Kidney (tissue), 14 donors: ENCODE data around the gene FXYD3. TPM values are rescaled to one million over a fixed set of nuclear protein-coding genes. Genes with fewer than 3 reads are reported as not detected.
A peak's percentile ranks its signal among the peaks of the same experiment; 100 is the strongest.

ENCODE experiments used
- DNase-seq, 5 donors: peaks; one replicate each; pipeline ENCODE4 v3.0.0-alpha.2; 2013 to 2020
- FAIRE-seq: peaks from 2 replicates; lab custom pipeline; 2012; peaks lifted over from hg19 to GRCh38; lab: Jason Lieb, UNC
- H3K27ac ChIP-seq, 2 donors: one replicate each; pipeline ENCODE4 v1.7.0; 2013; ENCODE audit warnings: low read depth in 2 of 2, low read length in 2 of 2, inconsistent platforms in 1 of 2
- H3K27me3 ChIP-seq: one replicate; pipeline ENCODE4 v1.7.1; 2013; ENCODE audit warnings: low read length, inconsistent platforms; ENCODE audit not compliant: control insufficient read depth, insufficient read depth
- H3K36me3 ChIP-seq, 3 donors: one replicate each; pipeline versions ENCODE4 v1.7.0 to v1.7.1; 2013; ENCODE audit warnings: low read length in 3 of 3, control low read depth in 1 of 3, inconsistent platforms in 1 of 3; ENCODE audit not compliant: insufficient read depth in 3 of 3, control insufficient read depth in 2 of 3
- H3K4me1 ChIP-seq, 3 donors: one replicate each; pipeline versions ENCODE4 v1.7.0 to v1.7.1; 2013; ENCODE audit warnings: low read length in 3 of 3, inconsistent platforms in 1 of 3, low read depth in 1 of 3; ENCODE audit not compliant: control insufficient read depth in 2 of 3, insufficient read depth in 2 of 3
- H3K4me3 ChIP-seq, 3 donors: one replicate each; pipeline versions ENCODE4 v1.7.0 to v1.8.1; 2013; ENCODE audit warnings: low read length in 3 of 3, control low read depth in 1 of 3, inconsistent platforms in 1 of 3
- H3K9ac ChIP-seq, 3 donors: one replicate each; pipeline versions ENCODE4 v1.7.0 to v1.7.1; 2013; ENCODE audit warnings: low read length in 3 of 3, control low read depth in 1 of 3, inconsistent platforms in 1 of 3
- H3K9me3 ChIP-seq, 3 donors: one replicate each; pipeline versions ENCODE4 v1.7.0 to v1.7.1; 2013; ENCODE audit warnings: low read length in 3 of 3, control low read depth in 1 of 3, inconsistent platforms in 1 of 3; ENCODE audit not compliant: control insufficient read depth in 2 of 3, insufficient read depth in 1 of 3
- CTCF ChIP-seq: IDR thresholded peaks from 3 replicates; pipeline ENCODE4 v1.5.1; 2012; ENCODE audit warnings: mild to moderate bottlenecking, moderate library complexity, borderline replicate concordance; ENCODE audit not compliant: insufficient read depth; ENCODE audit errors: extremely low read depth
- intact Hi-C: fragments of 100-400 bp; cut with DNase I; formaldehyde crosslinking; loops from one replicate; pipeline ENCODE4 v1.11.1; 2022
- polyA plus RNA-seq: library from polyadenylated mRNA; stranded (reverse); fragments of 350-450 nt; fragmentation: Illumina TruSeq; extraction: RNeasy Lipid Tissue Mini Kit (QIAGEN cat#74804); gene quantifications from one replicate; pipeline ENCODE4 v1.2.3, GENCODE V29; 2014; ENCODE audit warnings: low read depth, low replicate concordance; ENCODE audit not compliant: insufficient read depth
- total RNA-seq: library from RNA; stranded (reverse); fragmentation: NEBNext Ultra II Directional; extraction: Animal tissue kit (Norgen Biotek cat#: 25700); gene quantifications from one replicate; pipeline ENCODE4 v1.2.1, GENCODE V29; 2021
- donor health status: control.
- donor health status: control.
- donor health status: control.
- donor health status: control.
- donor health status: control.
- donor health status: DM: yes; HTN: yes; CAD: no.
- donor health status: Normal renal cell carcinoma (clear cell type).

FXYD3 gene
- total and polyA plus RNA-seq, 2 donors from 2014 or later, result 26.4 to 33.7 TPM

- H3K27me3 ChIP-seq, result no peaks in the 10 kb centered on the region
- intact Hi-C loops, result no loop called here
- TF ChIP-seq CTCF, result no peak
- H3K9me3 ChIP-seq, result no peaks in the 10 kb centered on the region
- H3K27ac ChIP-seq, result peak within 1 kb of the TSS; percentile 83 to 84
- H3K36me3 ChIP-seq, result no peaks in the 10 kb centered on the region
- DNase-seq, result peak in 4 of 5 donors; percentile 60 to 88 (median 75)
- FAIRE-seq, result no peak
- peaks cover 0 to 14% (median 4%) of the 10 kb centered on the region in 3 donors for H3K4me1 ChIP-seq
- peak within 1 kb of the TSS; percentile 18 to 61 (median 35) for H3K4me3 ChIP-seq
- peak within 1 kb of the TSS in 1 of 3 donors; percentile 58 for H3K9ac ChIP-seq
These were observed 22.8 kb downstream of the FXYD3 start, which contains the start of gene FXYD1 for GRCh38 chr19:35138305-35138892. FXYD1 (plus strand) TSS chr19:35138824; CDS start chr19:35140080, 1,256 bp downstream.

GRCh38 chr19:35140207-35140961, 24.8 kb downstream of the FXYD3 start:
- FAIRE-seq, result no peak
- H3K27ac ChIP-seq, result peak overlapping the region; percentile 78 to 84
- intact Hi-C loops, result no loop called here

GRCh38 chr19:35140962-35141836, 25.6 kb downstream of the FXYD3 start:
- Histone ChIP-seq H3K27ac (peak overlapping the region in 1 of 2 donors; percentile 32), H3K27me3 (peaks cover 4% of the 10 kb centered on the region), H3K4me1 (peaks cover 0 to 14% (median 2%) of the 10 kb centered on the region in 3 donors), H3K4me3 (peak overlapping the region in 1 of 3 donors; percentile 38), H3K9ac (peak overlapping the region in 1 of 3 donors; percentile 19), H3K9me3 (no peaks in the 10 kb centered on the region), H3K36me3 (no peaks in the 10 kb centered on the region)
- FAIRE-seq, result no peak
- DNase-seq, result peak; percentile 83 to 98 (median 94)
- peak; percentile 32 for TF ChIP-seq CTCF
- intact Hi-C loops, result no loop called here

More at GRCh38 chr19:35140207-35140961, 24.8 kb downstream of the FXYD3 start:
- DNase-seq, result peak in 1 of 5 donors; percentile 73
- H3K36me3 ChIP-seq, result no peaks in the 10 kb centered on the region
- H3K4me1 ChIP-seq, result peaks cover 0 to 14% (median 4%) of the 10 kb centered on the region in 3 donors
- H3K27me3 ChIP-seq, result peaks cover 4% of the 10 kb centered on the region
- H3K9me3 ChIP-seq, result no peaks in the 10 kb centered on the region
- no peak for TF ChIP-seq CTCF
- peak overlapping the region in 1 of 3 donors; percentile 58 for H3K9ac ChIP-seq
- H3K4me3 ChIP-seq, result peak overlapping the region in 1 of 3 donors; percentile 28
